Chondrocyte (in vitro differentiated cells): ENCODE results near the gene CFAP54. TPM values are rescaled to one million over a fixed set of nuclear protein-coding genes. Genes with fewer than 3 reads are reported as not detected.

Experiments used
- DNase-seq: peaks from one replicate; pipeline ENCODE4 v3.0.0; 2021; ENCODE audit warnings: mixed read lengths, low spot score
- H3K27ac Mint-ChIP-seq: one replicate; pipeline ENCODE4 v1.8.0; 2021; ENCODE audit warnings: mild to moderate bottlenecking, moderate library complexity, mixed read lengths; ENCODE audit not compliant: unreplicated experiment
- H3K27me3 Mint-ChIP-seq: 2 replicates; pipeline ENCODE4 v1.8.0; 2021; ENCODE audit warnings: low read depth, mixed read lengths
- H3K36me3 Mint-ChIP-seq: 2 replicates; pipeline ENCODE4 v1.8.0; 2021; ENCODE audit warnings: low read depth, mixed read lengths
- H3K4me1 Mint-ChIP-seq: 2 replicates; pipeline ENCODE4 v1.8.0; 2021; ENCODE audit warnings: low read depth, mild to moderate bottlenecking, mixed read lengths
- H3K4me3 Mint-ChIP-seq: one replicate; pipeline ENCODE4 v1.8.0; 2021; ENCODE audit warnings: mild to moderate bottlenecking, moderate library complexity, mixed read lengths; ENCODE audit not compliant: unreplicated experiment
- H3K9me3 Mint-ChIP-seq: 2 replicates; pipeline ENCODE4 v1.8.0; 2021; ENCODE audit warnings: low read depth, mixed read lengths
- CTCF ChIP-seq: fragments of 200-600 bp; sonication (generic); IDR thresholded peaks from 2 replicates; pipeline ENCODE4 v1.5.0; 2021; ENCODE audit warnings: antibody characterized with exemption, mild to moderate bottlenecking, moderate library complexity
- total RNA-seq: library from RNA; stranded (reverse); gene quantifications from 3 replicates; pipeline ENCODE4 v1.2.1, GENCODE V29; 2021

The CFAP54 gene
- total RNA-seq, 1 donor from 2014 or later, result 0.15 TPM

DNA sequence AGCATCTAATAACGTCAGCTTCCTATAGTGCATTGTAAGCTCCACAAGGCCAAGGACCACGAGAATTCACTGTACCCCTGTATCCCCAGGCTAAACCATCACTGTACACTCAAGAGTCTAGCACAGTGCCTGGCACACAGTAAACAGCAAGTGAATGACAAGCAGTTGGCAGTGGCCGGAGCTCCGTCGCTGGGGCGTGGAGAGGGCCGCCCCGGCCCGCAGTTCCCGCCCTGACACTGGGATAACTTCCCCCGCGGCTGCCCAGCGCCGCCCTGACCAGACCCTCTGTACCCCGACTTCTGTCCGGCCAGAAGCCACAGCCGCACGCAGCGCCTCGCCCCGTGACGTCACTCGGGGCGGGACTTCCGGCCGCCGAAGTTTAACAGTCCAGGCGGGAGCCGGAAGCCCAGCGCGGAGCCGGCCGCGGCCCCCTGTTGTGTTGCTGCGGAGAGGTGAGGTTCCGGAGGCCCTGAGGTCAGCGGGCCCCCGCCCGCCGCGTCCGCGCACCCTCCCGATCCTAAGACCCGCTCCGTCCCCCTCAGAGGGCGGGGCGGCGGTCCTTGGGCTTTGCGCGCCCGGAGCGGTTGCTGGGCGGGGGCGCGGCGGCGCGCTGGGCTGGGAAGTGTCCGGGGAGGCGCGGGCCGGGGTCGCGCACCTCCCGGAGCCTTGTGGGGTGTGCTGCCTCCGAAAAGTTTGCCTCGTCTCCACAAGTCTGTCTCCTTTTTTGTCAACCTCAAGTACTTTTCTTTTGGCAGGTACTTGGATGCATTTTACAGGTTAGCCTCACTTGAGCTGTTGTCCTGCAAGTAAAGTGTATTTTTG, 417.7 kb downstream of the CFAP54 start, which contains the start of gene NEDD1:
Gene NEDD1 (plus strand): TSS at position 409 of the 822 bp plus-strand sequence. CDS start 2,503 bp downstream, outside the sequence.
- no peaks in the 10 kb centered on the region for H3K36me3 Mint-ChIP-seq
- H3K27me3 Mint-ChIP-seq, result peaks cover 7% of the 10 kb centered on the region
- H3K9me3 Mint-ChIP-seq, result no peaks in the 10 kb centered on the region
- DNase-seq, result peak; percentile 92
- peak within 1 kb of the TSS; percentile 89 for H3K27ac Mint-ChIP-seq
- peak within 1 kb of the TSS; percentile 85 for H3K4me3 Mint-ChIP-seq
- H3K4me1 Mint-ChIP-seq, result peaks cover 22% of the 10 kb centered on the region
- TF ChIP-seq CTCF, result peak; percentile 12

GRCh38 chr12:96907671-96908422, 418.5 kb downstream of the CFAP54 start:
- Mint-ChIP-seq H3K27ac (peak overlapping the region; percentile 87), H3K4me3 (peak overlapping the region; percentile 85), H3K36me3 (no peaks in the 10 kb centered on the region), H3K27me3 (peaks cover 7% of the 10 kb centered on the region), H3K9me3 (no peaks in the 10 kb centered on the region), H3K4me1 (peaks cover 24% of the 10 kb centered on the region)
- no peak for DNase-seq
- no peak for TF ChIP-seq CTCF

DNA sequence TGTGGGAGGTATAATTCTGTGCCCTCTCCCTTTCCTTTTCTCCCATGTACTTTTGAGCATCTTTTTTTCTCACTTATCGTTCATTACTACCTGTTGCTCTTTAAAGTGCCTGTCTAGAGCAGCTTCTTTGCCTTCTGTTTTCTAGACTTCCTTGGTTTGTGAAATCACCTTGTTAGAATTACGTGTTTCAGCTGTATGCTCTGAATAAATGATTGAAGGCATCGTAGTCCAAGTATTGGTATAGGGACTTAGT, 419.0 kb downstream of the CFAP54 start:
- Mint-ChIP-seq H3K36me3 (no peaks in the 10 kb centered on the region), H3K4me1 (peaks cover 24% of the 10 kb centered on the region), H3K27ac (no peak overlapping the region), H3K27me3 (peaks cover 7% of the 10 kb centered on the region), H3K4me3 (peak overlapping the region; percentile 85), H3K9me3 (no peaks in the 10 kb centered on the region)
- no peak for TF ChIP-seq CTCF
- DNase-seq, result no peak

GRCh38 chr12:96912261-96912660, 422.9 kb downstream of the CFAP54 start:
- H3K4me1 Mint-ChIP-seq, result peaks cover 20% of the 10 kb centered on the region
- no peak overlapping the region for H3K27ac Mint-ChIP-seq
- H3K4me3 Mint-ChIP-seq, result no peak overlapping the region
- TF ChIP-seq CTCF, result no peak
- DNase-seq, result no peak
- H3K27me3 Mint-ChIP-seq, result no peaks in the 10 kb centered on the region
- H3K36me3 Mint-ChIP-seq, result no peaks in the 10 kb centered on the region
- H3K9me3 Mint-ChIP-seq, result no peaks in the 10 kb centered on the region

- H3K9me3 Mint-ChIP-seq, result no peaks in the 10 kb centered on the region
- no peaks in the 10 kb centered on the region for H3K36me3 Mint-ChIP-seq
- DNase-seq, result no peak
- no peak overlapping the region for H3K27ac Mint-ChIP-seq
- no peak overlapping the region for H3K4me3 Mint-ChIP-seq
- peaks cover 17% of the 10 kb centered on the region for H3K4me1 Mint-ChIP-seq
- H3K27me3 Mint-ChIP-seq, result no peaks in the 10 kb centered on the region
- TF ChIP-seq CTCF, result no peak
Observed at GRCh38 chr12:96912943-96913342, 423.6 kb downstream of the CFAP54 start.
